NB4 (cell line): ENCODE measurements around the gene KLK6.

Source experiments
- MYC ChIP-seq: IDR thresholded peaks from 2 replicates; pipeline ENCODE4 v1.6.1; 2011; ENCODE audit warnings: low read depth, low read length
- POLR2A ChIP-seq: IDR thresholded peaks from 2 replicates; pipeline ENCODE4 v1.6.1; 2011; ENCODE audit warnings: mild to moderate bottlenecking; ENCODE audit not compliant: insufficient read length; ENCODE audit errors: extremely low read depth
- TF ChIP-seq, protein P1 (sequence below): IDR thresholded peaks from one replicate; pipeline ENCODE4 v1.5.1; 2012; ENCODE audit warnings: low read depth, low read length
- TF ChIP-seq, protein P2 (sequence below): IDR thresholded peaks from 2 replicates; pipeline ENCODE4 v1.6.1; 2011; ENCODE audit warnings: low read depth, low read length

DNA sequence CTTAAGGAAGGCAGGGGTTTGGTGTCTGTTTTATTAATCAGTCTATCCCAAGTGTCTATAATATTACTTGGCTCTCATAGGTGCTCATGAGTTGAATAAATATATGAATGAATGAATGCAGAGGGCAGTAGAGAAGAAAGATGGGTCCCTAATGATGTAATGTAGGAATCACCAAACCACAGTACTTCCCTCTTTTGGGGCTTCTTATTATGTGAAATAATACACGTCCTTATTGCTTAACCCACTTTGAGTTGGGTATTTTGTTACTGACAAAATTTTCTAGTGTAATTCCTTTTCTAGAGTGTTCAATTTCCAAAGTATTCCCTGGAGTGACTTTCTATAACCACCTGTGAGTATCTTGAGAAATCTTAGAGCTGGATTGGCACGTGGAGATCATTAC is 29.8 kb downstream of the KLK6 start:
- TF ChIP-seq, protein P1, sequence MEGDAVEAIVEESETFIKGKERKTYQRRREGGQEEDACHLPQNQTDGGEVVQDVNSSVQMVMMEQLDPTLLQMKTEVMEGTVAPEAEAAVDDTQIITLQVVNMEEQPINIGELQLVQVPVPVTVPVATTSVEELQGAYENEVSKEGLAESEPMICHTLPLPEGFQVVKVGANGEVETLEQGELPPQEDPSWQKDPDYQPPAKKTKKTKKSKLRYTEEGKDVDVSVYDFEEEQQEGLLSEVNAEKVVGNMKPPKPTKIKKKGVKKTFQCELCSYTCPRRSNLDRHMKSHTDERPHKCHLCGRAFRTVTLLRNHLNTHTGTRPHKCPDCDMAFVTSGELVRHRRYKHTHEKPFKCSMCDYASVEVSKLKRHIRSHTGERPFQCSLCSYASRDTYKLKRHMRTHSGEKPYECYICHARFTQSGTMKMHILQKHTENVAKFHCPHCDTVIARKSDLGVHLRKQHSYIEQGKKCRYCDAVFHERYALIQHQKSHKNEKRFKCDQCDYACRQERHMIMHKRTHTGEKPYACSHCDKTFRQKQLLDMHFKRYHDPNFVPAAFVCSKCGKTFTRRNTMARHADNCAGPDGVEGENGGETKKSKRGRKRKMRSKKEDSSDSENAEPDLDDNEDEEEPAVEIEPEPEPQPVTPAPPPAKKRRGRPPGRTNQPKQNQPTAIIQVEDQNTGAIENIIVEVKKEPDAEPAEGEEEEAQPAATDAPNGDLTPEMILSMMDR: no peak
- no peak for TF ChIP-seq POLR2A
- no peak for TF ChIP-seq MYC
- TF ChIP-seq, protein P2, sequence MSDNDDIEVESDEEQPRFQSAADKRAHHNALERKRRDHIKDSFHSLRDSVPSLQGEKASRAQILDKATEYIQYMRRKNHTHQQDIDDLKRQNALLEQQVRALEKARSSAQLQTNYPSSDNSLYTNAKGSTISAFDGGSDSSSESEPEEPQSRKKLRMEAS: no peak
